Endodermal cell (in vitro differentiated cells): Measurements from ENCODE around the gene CACNA1I. TPM values are rescaled to one million over a fixed set of nuclear protein-coding genes. Genes with fewer than 3 reads are reported as not detected.
"Not testable (repeated sequence)": the region's sequence is repeated elsewhere in the genome, so short reads cannot be mapped to it uniquely, and the experiment has no call there.

Experiments
- DNase-seq: peaks from one replicate; pipeline ENCODE4 v3.0.0-alpha.2; 2017
- H3K27ac ChIP-seq: 2 replicates; pipeline ENCODE4 v1.5.1; 2013; ENCODE audit warnings: mild to moderate bottlenecking, low read depth, low read length, moderate library complexity
- H3K27me3 ChIP-seq: 2 replicates; pipeline ENCODE4 v1.6.1; 2013; ENCODE audit warnings: mild to moderate bottlenecking, low read length, moderate library complexity; ENCODE audit not compliant: insufficient read depth, control insufficient read depth, poor library complexity, severe bottlenecking
- H3K36me3 ChIP-seq: 2 replicates; pipeline ENCODE4 v1.7.0; 2013; ENCODE audit warnings: mild to moderate bottlenecking, low read length, moderate library complexity; ENCODE audit not compliant: control insufficient read depth, insufficient read depth
- H3K4me1 ChIP-seq: one replicate; pipeline ENCODE4 v1.7.0; 2013; ENCODE audit warnings: low read length; ENCODE audit not compliant: control insufficient read depth, insufficient read depth
- H3K4me3 ChIP-seq: 2 replicates; pipeline ENCODE4 v1.5.1; 2013; ENCODE audit warnings: mild to moderate bottlenecking, low read length, moderate library complexity
- H3K9ac ChIP-seq: 2 replicates; pipeline ENCODE4 v1.6.1; 2013; ENCODE audit warnings: mild to moderate bottlenecking, low read length, moderate library complexity; ENCODE audit not compliant: poor library complexity, severe bottlenecking; ENCODE audit errors: extremely low read depth
- H3K9me3 ChIP-seq: 2 replicates; pipeline ENCODE4 v1.6.1; 2013; ENCODE audit warnings: mild to moderate bottlenecking, low read length, moderate library complexity; ENCODE audit not compliant: control insufficient read depth
- H3K27ac Mint-ChIP-seq: 2 replicates; pipeline ENCODE4 v1.8.0; 2020; ENCODE audit warnings: mixed read lengths
- H3K27me3 Mint-ChIP-seq: 2 replicates; pipeline ENCODE4 v1.8.0; 2021; ENCODE audit warnings: mild to moderate bottlenecking, mixed read lengths; ENCODE audit not compliant: insufficient read depth
- H3K36me3 Mint-ChIP-seq: 2 replicates; pipeline ENCODE4 v1.8.0; 2020; ENCODE audit warnings: low read depth, mixed read lengths
- H3K4me1 Mint-ChIP-seq: 2 replicates; pipeline ENCODE4 v1.8.0; 2020; ENCODE audit warnings: mixed read lengths
- H3K4me3 Mint-ChIP-seq: 2 replicates; pipeline ENCODE4 v1.8.0; 2020; ENCODE audit warnings: mild to moderate bottlenecking, moderate library complexity, mixed read lengths
- H3K9me3 Mint-ChIP-seq: 2 replicates; pipeline ENCODE4 v1.8.0; 2020; ENCODE audit warnings: mild to moderate bottlenecking, mixed read lengths
- CTCF ChIP-seq: fragments of 200-600 bp; sonication (generic); conservative IDR thresholded peaks from 2 replicates; pipeline ENCODE4 v1.5.0; 2021; ENCODE audit warnings: antibody characterized with exemption, mild to moderate bottlenecking
- WGBS, 2 experiments: methylation state at CpG; one replicate each; pipeline versions ENCODE4 v1.1.5 to v1.1.7; 2013; ENCODE audit warnings: missing lambda C conversion rate in 2 of 2, mixed read lengths in 1 of 2; ENCODE audit not compliant: insufficient coverage in 1 of 2, insufficient read length in 1 of 2; 5-methylcytosine and 5-hydroxymethylcytosine counted together
- long read RNA-seq, 4 experiments: library from polyadenylated mRNA in 2 of 4; library from RNA in 1 of 4; library from capped mRNA in 1 of 4; stranded (forward) in 3 of 4; unstranded in 1 of 4; transcript quantifications; one replicate each; pipeline ENCODE4 v2.0.0, GENCODE V29; 2020 to 2021; ENCODE audit warnings: inconsistent platforms in 1 of 4
- polyA plus RNA-seq, 2 experiments: library from polyadenylated mRNA; stranded (reverse); fragments of 50-300 nt; gene quantifications; one replicate each; pipeline ENCODE4 v1.2.3, GENCODE V29; 2013
- total RNA-seq, 2 donors: library from RNA; stranded (reverse); fragmentation: NEBNext Ultra II Directional in 1 of 2; extraction: Animal tissue kit (Norgen Biotek cat#: 25700) in 1 of 2; gene quantifications; 2 replicates in 1 of 2; 3 replicates in 1 of 2; pipeline ENCODE4 v1.2.1, GENCODE V29; 2021

The CACNA1I gene
- 1 to 10 TPM; 1.2 to 2.2 TPM for total RNA-seq
- 0.32 TPM for polyA plus RNA-seq (2013, experiment 1 of 2)
- polyA plus RNA-seq (2013, experiment 2 of 2) = 0.29 TPM
- long read RNA-seq, experiment 1 = 0 reads
- long read RNA-seq, experiment 2, partial matches to known transcripts = 0 of 2 reads
- long read RNA-seq, experiment 2, other reads (novel, unspliced or antisense) = 2 of 2 reads
- long read RNA-seq, experiment 3, partial matches to known transcripts = 0 of 3 reads
- long read RNA-seq, experiment 3, other reads (novel, unspliced or antisense) = 3 of 3 reads
- long read RNA-seq, experiment 4 = 0 reads

GRCh38 chr22:39570665-39571064 lies at the start of gene CACNA1I:
CACNA1I (plus strand) TSS chr22:39570753; CDS start chr22:39570753, 0 bp downstream.
- Mint-ChIP-seq H3K4me1 (no peaks in the 10 kb centered on the region), H3K27ac (no peak within 1 kb of the TSS), H3K9me3 (no peaks in the 10 kb centered on the region), H3K4me3 (no peak within 1 kb of the TSS), H3K27me3 (no peaks in the 10 kb centered on the region), H3K36me3 (no peaks in the 10 kb centered on the region)
- Histone ChIP-seq H3K4me1 (no peaks in the 10 kb centered on the region), H3K36me3 (no peaks in the 10 kb centered on the region), H3K4me3 (no peak within 1 kb of the TSS), H3K9me3 (no peaks in the 10 kb centered on the region), H3K9ac (no peak within 1 kb of the TSS), H3K27me3 (no peaks in the 10 kb centered on the region), H3K27ac (no peak within 1 kb of the TSS)
- WGBS, 2 experiments = 90 to 93% methylated on average over 4 to 14 of the region's 14 CpGs
- TF ChIP-seq CTCF = no peak
- no peak for DNase-seq

GRCh38 chr22:39521106-39521885 lies 49.3 kb upstream of the CACNA1I start:
- Histone ChIP-seq H3K27ac (peak overlapping the region; percentile 97), H3K4me3 (peak overlapping the region; percentile 97), H3K9ac (peak overlapping the region; percentile 99), H3K36me3 (peaks cover 51% of the 10 kb centered on the region)
- DNase-seq, H3K4me1 ChIP-seq, H3K27me3 ChIP-seq, H3K9me3 ChIP-seq, H3K9me3 Mint-ChIP-seq, H3K27me3 Mint-ChIP-seq: not testable (repeated sequence)
- H3K36me3 Mint-ChIP-seq = peaks cover 53% of the 10 kb centered on the region
- peak overlapping the region; percentile 100 for H3K27ac Mint-ChIP-seq
- peaks cover 26% of the 10 kb centered on the region for H3K4me1 Mint-ChIP-seq
- H3K4me3 Mint-ChIP-seq = peak overlapping the region; percentile 95
- WGBS, 2 experiments = 9 to 12% methylated on average over 9 to 28 of the region's 28 CpGs

- not testable (repeated sequence) for H3K27me3 ChIP-seq, H3K27me3 Mint-ChIP-seq, DNase-seq, H3K27ac ChIP-seq, H3K4me1 ChIP-seq, H3K9me3 ChIP-seq, H3K9me3 Mint-ChIP-seq
- H3K4me3 Mint-ChIP-seq = peak overlapping the region; percentile 95
- H3K27ac Mint-ChIP-seq = peak overlapping the region; percentile 100
- Histone ChIP-seq H3K36me3 (peaks cover 44% of the 10 kb centered on the region), H3K9ac (peak overlapping the region; percentile 99), H3K4me3 (peak overlapping the region; percentile 97)
- 86 to 90% methylated on average over 1 to 3 of the region's 5 CpGs for WGBS, 2 experiments
- H3K4me1 Mint-ChIP-seq = peaks cover 26% of the 10 kb centered on the region
- H3K36me3 Mint-ChIP-seq = peaks cover 50% of the 10 kb centered on the region
Observed at GRCh38 chr22:39522091-39522490, 48.5 kb upstream of the CACNA1I start.
